BJ (cell line): Measurements from ENCODE around the gene OSBP. TPM values are rescaled to one million over a fixed set of nuclear protein-coding genes. Genes with fewer than 3 reads are reported as not detected.
"Not testable (repeated sequence)": the region's sequence is repeated elsewhere in the genome, so short reads cannot be mapped to it uniquely, and the experiment has no call there.

ENCODE experiments used
- CTCF ChIA-PET: fragments of 350-600 bp; formaldehyde crosslinking; extraction: SDS; loops from one replicate; lab custom pipeline; 2021; ENCODE audit warnings: antibody characterized with exemption, inconsistent platforms; lab: Yijun Ruan, JAX
- POLR2A ChIA-PET: fragments of 300-600 bp; sonication (Branson Sonifier 250); formaldehyde crosslinking; extraction: SDS; loops from one replicate; lab custom pipeline; 2021; ENCODE audit warnings: antibody characterized with exemption; lab: Charles Lee
- DNase-seq: peaks from one replicate; pipeline ENCODE4 v3.0.0-alpha.2; 2011; ENCODE audit warnings: low read depth
- H3K27me3 ChIP-seq: 2 replicates; pipeline ENCODE4 v1.6.0; 2011; ENCODE audit warnings: low read length; ENCODE audit not compliant: control insufficient read depth, insufficient read depth
- H3K36me3 ChIP-seq: 2 replicates; pipeline ENCODE4 v1.5.1; 2011; ENCODE audit warnings: low read length; ENCODE audit not compliant: control insufficient read depth, insufficient read depth
- H3K4me3 ChIP-seq: 2 replicates; pipeline ENCODE4 v1.5.1; 2011; ENCODE audit warnings: low read depth, mild to moderate bottlenecking, control low read depth, low read length
- polyA plus RNA-seq: library from polyadenylated mRNA; depleted of rRNA; stranded (reverse); fragments of >200 nt; gene quantifications from 2 replicates; pipeline ENCODE4 v1.2.3, GENCODE V29; 2011
- TF ChIP-seq, protein P1 (sequence below): IDR thresholded peaks from 2 replicates; pipeline ENCODE4 v1.5.1; 2011; ENCODE audit warnings: low read depth, mild to moderate bottlenecking, control low read depth, inconsistent platforms, low read length, moderate library complexity; ENCODE audit not compliant: insufficient read depth

Gene OSBP
- polyA plus RNA-seq, 1 experiment = 10.0 TPM

DNA sequence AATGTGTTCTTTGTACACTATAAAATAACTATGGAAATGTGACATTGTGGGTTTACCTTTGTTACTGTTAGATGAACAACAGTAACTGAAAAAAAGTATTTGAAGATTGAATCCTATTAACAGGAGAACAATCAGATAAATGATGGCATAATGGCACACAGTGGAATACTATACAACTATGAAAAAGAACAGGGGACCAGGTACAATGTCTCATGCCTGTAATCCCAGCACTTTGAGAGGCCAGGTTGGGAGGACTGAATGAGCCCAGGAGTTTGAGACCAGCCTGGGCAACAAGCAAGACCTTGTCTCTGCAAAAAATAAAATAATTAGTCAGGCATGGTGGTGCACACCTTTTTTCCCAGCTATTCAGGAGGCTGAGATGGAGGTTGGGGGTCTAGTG, 14.4 kb upstream of the OSBP start:
- POLR2A ChIA-PET = no interaction called here
- no peak for DNase-seq
- CTCF ChIA-PET = interaction anchor here (0.9 to 1.2 kb wide), 2 partner anchors 14 to 48 kb away, joined by 3 to 4 read pairs; partner anchors contain the start of gene OSBP
- H3K27me3 ChIP-seq = no peaks in the 10 kb centered on the region
- no peak overlapping the region for H3K4me3 ChIP-seq
- 0 out of 2 replicates have a peak, but pooled peaks cover 2% of the 10 kb centered on the region for H3K36me3 ChIP-seq
- TF ChIP-seq, protein P1, sequence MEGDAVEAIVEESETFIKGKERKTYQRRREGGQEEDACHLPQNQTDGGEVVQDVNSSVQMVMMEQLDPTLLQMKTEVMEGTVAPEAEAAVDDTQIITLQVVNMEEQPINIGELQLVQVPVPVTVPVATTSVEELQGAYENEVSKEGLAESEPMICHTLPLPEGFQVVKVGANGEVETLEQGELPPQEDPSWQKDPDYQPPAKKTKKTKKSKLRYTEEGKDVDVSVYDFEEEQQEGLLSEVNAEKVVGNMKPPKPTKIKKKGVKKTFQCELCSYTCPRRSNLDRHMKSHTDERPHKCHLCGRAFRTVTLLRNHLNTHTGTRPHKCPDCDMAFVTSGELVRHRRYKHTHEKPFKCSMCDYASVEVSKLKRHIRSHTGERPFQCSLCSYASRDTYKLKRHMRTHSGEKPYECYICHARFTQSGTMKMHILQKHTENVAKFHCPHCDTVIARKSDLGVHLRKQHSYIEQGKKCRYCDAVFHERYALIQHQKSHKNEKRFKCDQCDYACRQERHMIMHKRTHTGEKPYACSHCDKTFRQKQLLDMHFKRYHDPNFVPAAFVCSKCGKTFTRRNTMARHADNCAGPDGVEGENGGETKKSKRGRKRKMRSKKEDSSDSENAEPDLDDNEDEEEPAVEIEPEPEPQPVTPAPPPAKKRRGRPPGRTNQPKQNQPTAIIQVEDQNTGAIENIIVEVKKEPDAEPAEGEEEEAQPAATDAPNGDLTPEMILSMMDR = no peak

DNA sequence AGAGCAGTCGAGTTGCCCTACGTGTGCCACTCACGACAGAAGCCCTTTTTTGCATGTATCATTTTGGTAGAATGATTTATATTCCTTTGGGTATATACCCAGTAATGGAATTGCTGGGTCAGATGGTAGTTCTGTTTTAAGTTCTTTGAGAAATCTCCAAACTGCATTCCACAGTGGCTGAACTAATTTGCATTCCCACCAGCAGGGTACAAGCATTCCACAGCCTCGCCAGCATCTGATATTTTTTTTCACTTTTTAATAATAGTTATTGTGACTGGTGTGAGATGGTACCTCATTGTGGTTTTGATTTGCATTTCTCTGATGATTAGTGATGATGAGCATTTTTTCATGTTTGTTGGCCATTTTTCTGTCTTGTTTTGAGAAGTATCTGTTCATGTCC, 11.4 kb upstream of the OSBP start:
- POLR2A ChIA-PET, CTCF ChIA-PET, DNase-seq, H3K4me3 ChIP-seq, H3K27me3 ChIP-seq, H3K36me3 ChIP-seq: not testable (repeated sequence)
- TF ChIP-seq, protein P1 = peak; percentile 8; the same call in 1 of the 2 replicates

DNA sequence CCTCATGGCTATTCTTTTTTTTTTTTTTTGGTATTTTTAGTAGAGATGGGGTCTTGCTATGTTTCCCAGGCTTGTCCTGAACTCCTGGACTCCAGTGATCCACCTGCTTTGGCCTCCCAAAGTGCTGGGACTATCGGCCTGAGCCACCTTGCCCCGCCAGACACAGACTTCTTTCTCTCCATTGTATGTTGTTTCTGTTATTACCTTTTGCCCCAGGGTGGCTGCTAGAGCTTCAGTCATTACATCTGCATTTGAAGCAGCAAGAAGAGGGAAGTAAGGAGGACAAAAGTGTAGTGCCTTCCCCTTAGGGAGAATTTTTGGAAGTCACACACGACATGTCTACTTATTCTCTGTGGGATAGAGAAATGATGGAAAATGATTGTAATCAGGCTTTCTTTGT, 10.1 kb upstream of the OSBP start:
- no peaks in the 10 kb centered on the region for H3K27me3 ChIP-seq
- ChIA-PET POLR2A (no interaction called here), CTCF (no interaction called here)
- TF ChIP-seq, protein P1 = no peak
- H3K4me3 ChIP-seq = no peak overlapping the region
- 0 out of 2 replicates have a peak, but pooled peaks cover 2% of the 10 kb centered on the region for H3K36me3 ChIP-seq
- DNase-seq = no peak

DNA sequence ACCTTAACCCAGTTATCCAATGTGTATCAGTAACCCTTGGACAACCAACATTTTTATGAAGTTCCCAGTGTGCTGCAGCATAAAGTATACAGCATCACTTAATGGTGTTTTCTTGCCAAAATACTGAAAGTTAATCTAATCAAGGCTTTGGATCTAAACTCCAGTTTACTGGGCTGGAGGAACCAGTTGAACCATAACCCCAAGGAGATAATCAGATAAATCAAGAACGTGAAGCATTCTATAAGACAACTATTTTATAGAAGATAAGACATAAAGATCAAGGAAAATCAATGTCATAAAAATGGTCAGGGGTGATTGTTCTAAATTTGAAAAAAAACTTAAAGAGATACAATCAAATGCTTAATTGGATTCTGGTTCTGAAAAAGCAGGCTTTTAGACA, 2.3 kb upstream of the OSBP start:
- DNase-seq = no peak
- Histone ChIP-seq H3K4me3 (no peak overlapping the region), H3K36me3 (no peaks in the 10 kb centered on the region), H3K27me3 (no peaks in the 10 kb centered on the region)
- TF ChIP-seq, protein P1 = no peak
- ChIA-PET CTCF (interaction anchor here (1.2 kb wide), 1 partner anchor 43 kb away, joined by 3 read pairs; no protein-coding TSS in a partner anchor), POLR2A (no interaction called here)

DNA sequence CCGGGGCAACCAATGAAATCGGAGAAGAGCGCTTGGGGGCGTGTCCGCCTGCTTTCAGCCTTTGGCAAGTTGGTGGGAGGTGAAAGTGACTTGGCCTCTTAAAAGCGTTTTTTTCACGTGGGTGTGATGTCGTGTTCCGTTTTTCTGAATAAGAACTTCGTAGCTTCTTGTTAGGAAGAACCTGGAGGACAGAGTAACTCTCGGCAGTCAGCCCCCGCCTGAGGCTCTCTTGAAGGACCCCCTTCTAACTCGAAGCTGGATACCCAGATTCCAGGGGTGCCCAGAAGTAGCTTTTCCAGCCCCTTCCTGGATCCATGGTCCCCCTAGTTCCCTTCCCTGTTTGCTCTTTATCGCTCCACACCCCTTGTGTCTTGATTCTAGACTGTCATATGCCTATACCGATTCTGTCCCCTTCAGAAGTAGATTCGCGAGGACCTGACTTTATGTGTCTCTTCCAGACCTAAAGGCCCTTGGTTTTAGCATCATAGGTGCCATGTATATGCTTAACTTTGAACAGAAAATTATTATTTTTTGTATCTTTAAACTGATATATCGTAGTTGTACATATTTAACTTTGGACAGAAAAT, 915 bp upstream of the OSBP start:
- ChIA-PET POLR2A (interaction anchor here (0.5 to 1.0 kb wide), 2 partner anchors 52 to 56 kb away, joined by 3 to 6 read pairs; partner anchors contain the start of gene PATL1), CTCF (interaction anchor here (0.8 to 1.6 kb wide), 6 partner anchors 13 to 80 kb away, joined by 3 to 4 read pairs (median 3); no protein-coding TSS in a partner anchor)
- TF ChIP-seq, protein P1 = no peak

More for the DNA sequence above, 915 bp upstream of the OSBP start:
- Histone ChIP-seq H3K4me3 (peak overlapping the region; percentile 47), H3K36me3 (no peaks in the 10 kb centered on the region), H3K27me3 (no peaks in the 10 kb centered on the region)
- no peak for DNase-seq
